Measurements from ENCODE around the gene ACOT11. TPM values are rescaled to one million over a fixed set of nuclear protein-coding genes. Genes with fewer than 3 reads are reported as not detected.
"Not testable (repeated sequence)": the region's sequence is repeated elsewhere in the genome, so short reads cannot be mapped to it uniquely, and the experiment has no call there.

ACOT11 gene
- total RNA-seq, 2 experiments from 2014 or later: 2.0 TPM

DNA sequence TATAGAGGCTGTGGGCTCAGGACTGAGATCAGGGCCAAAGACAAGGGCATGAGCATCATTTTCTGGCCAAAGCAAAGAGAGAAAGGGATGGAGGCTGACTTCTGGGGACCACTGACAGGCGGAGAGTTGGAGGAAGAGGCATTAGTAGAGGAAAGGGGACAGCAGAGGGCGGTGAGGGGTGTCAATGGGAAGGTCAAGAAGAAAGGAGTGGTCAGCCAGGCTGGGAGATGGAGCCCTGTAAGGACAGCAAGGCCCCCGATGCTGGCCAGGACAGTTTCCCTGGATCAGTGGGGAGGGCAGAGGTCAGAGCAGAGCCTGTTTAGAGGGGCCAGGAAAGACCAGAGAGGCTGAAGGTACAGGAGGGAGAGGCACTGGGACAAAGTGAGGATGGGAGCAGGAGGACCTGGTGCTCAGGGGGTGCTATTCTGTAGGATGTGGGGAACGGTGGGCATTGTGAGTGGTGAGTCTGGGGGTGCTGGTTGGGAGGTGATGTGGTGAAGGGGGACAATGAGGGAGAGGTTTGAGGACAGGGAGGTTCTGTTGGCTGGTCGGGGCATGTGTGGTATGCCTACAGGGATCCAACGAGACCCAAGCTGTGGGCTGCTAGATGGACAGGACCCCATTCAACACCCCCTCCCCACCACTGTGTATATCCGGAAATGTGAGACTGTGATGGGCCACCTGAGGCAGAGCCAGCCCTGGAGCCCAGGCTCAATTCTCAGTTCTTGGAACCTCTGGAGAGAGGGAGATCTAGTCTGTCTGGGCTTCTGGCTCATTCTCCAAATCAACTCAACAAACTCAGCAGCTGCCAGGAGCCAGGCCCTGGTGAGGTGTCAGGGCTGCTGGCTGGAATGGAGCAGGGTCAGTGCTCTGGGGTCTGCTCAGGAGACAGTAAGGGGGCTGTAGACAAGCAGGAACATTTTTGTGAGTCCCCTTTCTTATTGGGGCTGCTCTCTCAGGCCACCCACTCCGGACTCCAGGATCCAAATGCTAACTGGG lies 76.7 kb downstream of the ACOT11 start:
- Mint-ChIP-seq H3K4me1 (no peaks in the 10 kb centered on the region), H3K9me3 (ENCODE audit: low read depth) (no peaks in the 10 kb centered on the region), H3K27ac (no peak overlapping the region), H3K27me3 (no peaks in the 10 kb centered on the region), H3K4me3 (no peak overlapping the region), H3K36me3 (ENCODE audit: low read depth) (no peaks in the 10 kb centered on the region)
- POLR2A ChIA-PET: no interaction called here
- DNase-seq (no peak), ATAC-seq (no peak)
- intact Hi-C loops (cut with DNase I, micrococcal nuclease): no loop called here
- CTCF ChIA-PET: no interaction called here

DNA sequence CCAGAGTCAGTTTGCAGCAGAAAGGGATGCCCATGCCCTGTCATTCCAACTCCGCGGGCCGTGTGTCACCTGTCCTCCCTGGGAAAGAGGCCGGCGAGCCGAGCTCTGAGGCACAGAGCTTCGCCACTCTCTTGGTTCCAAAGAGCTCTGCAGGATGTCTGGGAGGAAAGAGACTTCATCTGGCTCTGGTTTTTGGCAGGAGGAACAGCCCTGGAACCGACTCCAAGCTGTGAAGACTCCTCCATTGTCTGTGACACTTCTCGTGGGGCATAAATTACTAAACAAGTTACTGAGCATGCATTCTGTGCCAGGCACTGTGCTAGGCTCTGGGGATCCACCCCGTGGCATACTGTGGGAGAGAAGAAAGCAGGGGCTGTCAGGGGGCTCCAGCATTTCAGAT lies 79.2 kb downstream of the ACOT11 start:
- DNase-seq (no peak), ATAC-seq (no peak)
- H3K4me3 Mint-ChIP-seq: no peak overlapping the region
- ChIA-PET POLR2A (interaction anchor here (0.7 kb wide), 1 partner anchor 35 kb away, joined by 3 read pairs; no protein-coding TSS in a partner anchor), CTCF (no interaction called here)
- intact Hi-C loops (cut with DNase I, micrococcal nuclease): no loop called here
- no peak overlapping the region for H3K27ac Mint-ChIP-seq
- no peaks in the 10 kb centered on the region for H3K27me3 Mint-ChIP-seq
- H3K4me1 Mint-ChIP-seq: no peaks in the 10 kb centered on the region
- H3K36me3 Mint-ChIP-seq (ENCODE audit: low read depth): no peaks in the 10 kb centered on the region
- no peaks in the 10 kb centered on the region for H3K9me3 Mint-ChIP-seq (ENCODE audit: low read depth)

GRCh38 chr1:54635804-54636203 lies 87.8 kb downstream of the ACOT11 start:
- H3K4me3 Mint-ChIP-seq; H3K4me1 Mint-ChIP-seq; H3K36me3 Mint-ChIP-seq (ENCODE audit: low read depth); ATAC-seq; H3K27ac Mint-ChIP-seq; intact Hi-C loops (cut with DNase I, micrococcal nuclease); DNase-seq; POLR2A ChIA-PET; H3K27me3 Mint-ChIP-seq; H3K9me3 Mint-ChIP-seq (ENCODE audit: low read depth); CTCF ChIA-PET: not testable (repeated sequence)

DNA sequence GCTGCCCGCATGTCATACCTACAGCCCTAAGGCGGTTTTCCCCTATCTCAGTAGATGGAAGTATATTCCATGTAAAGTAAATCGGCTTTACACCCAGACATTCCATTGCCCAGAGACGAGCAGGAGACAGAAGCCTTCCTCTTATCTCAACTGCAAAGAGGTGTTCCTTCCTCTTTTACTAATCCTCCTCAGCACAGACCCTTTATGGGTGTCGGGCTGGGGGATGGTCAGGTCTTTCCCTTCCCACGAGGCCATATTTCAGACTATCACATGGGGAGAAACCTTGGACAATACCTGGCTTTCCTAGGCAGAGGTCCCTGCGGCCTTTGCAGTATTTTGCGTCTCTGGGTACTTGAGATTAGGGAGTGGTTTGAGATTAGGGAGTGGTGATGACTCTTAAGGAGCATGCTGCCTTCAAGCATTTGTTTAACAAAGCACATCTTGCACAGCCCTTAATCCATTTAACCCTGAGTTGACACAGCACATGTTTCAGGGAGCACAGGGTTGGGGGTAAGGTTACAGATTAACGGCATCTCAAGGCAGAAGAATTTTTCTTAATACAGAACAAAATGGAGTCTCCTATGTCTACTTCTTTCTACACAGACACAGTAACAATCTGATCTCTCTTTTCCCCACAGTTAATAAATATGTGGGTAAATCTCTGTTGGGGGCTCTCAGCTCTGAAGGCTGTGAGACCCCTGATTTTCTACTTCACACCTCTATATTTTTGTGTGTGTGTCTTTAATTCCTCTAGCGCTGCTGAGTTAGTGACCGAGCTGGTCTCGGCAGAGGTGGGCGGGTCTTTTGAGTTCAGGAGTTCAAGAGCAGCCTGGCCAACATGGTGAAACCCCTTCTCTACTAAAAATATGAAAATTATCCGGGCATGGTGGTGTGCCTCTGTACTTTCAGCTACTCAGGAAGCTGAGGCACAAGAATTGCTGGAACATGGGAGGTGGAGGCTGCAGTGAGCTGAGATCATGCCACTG lies 88.7 kb downstream of the ACOT11 start:
- H3K36me3 Mint-ChIP-seq (ENCODE audit: low read depth); H3K4me3 Mint-ChIP-seq; intact Hi-C loops (cut with DNase I, micrococcal nuclease); H3K4me1 Mint-ChIP-seq; ATAC-seq; CTCF ChIA-PET; H3K27ac Mint-ChIP-seq; H3K27me3 Mint-ChIP-seq; H3K9me3 Mint-ChIP-seq (ENCODE audit: low read depth); DNase-seq; POLR2A ChIA-PET: not testable (repeated sequence)

DNA sequence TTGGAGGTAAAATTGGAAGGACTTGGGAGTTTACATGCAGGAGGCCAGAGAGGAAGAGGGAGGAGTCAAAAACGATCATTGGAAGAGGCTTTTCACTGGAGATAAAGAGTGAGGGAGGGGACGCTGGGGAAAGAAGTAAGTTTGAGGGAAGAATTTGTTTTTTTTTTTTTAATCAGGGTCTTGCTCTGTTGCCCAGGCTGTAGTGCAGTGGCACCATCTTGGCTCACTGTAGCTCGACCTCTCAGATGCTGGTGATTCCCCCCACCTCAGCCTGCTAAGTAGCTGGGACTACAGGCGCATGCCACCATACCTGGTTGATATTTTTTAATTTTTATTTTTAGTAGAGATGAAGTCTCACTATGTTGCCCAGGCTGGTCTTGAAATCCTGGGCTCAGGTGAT lies 92.3 kb downstream of the ACOT11 start:
- Mint-ChIP-seq H3K27me3 (peaks cover 4% of the 10 kb centered on the region), H3K4me3 (no peak overlapping the region), H3K36me3 (ENCODE audit: low read depth) (no peaks in the 10 kb centered on the region), H3K4me1 (no peaks in the 10 kb centered on the region), H3K9me3 (ENCODE audit: low read depth) (peaks cover 6% of the 10 kb centered on the region), H3K27ac (no peak overlapping the region)
- ChIA-PET CTCF (interaction anchor here (1.2 kb wide), 1 partner anchor 18 kb away, joined by 3 read pairs; no protein-coding TSS in a partner anchor), POLR2A (interaction anchor here (0.8 kb wide), 1 partner anchor 51 kb away, joined by 3 read pairs; no protein-coding TSS in a partner anchor)
- no peak for DNase-seq
- ATAC-seq: no peak
- intact Hi-C loops (cut with DNase I, micrococcal nuclease): no loop called here

DNA sequence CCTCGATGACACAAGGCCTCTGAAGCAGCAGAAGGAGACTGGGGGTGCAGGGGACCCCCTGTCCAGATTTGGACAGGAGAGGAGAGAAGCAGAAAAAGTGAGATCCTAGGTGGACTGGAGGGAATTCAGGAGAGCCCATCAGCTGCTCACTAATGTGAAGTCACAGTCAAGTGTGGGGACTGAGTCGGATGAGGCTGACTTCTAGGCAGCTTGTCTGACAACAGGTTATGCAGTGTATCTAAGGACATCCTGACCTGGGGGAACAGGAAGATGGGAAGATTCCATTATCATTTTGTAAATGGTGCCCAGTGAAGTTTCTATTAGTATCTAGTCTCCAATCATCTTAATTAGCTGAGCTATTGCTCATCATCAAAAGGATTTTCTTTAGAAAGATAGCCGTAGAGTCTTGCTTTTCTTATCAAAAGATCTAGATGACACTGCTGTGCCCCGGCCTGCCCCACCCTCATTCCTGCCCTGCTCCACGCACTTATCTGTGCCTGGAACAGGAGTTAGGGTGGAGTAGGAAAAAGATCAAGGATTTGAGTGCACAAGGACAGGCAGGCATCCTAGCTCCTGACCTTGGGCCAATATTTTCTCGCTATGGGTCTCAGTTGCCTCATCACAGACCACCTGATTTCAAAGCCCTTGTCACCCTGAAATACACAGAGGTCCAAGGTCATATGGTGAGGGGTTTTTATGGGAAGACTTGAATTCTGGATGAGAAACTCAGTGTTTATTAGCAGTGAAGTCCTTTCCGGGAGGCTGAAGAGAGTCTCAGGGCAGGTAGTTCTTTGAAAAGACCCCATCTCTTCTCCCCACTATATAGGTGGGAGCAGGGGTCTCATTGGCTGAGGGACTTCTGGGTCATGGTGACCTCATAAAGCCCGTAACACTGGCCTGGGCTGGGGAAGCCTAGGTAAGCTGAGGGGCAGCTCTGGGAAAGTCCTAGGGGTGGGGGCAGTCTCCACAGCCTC lies 93.1 kb downstream of the ACOT11 start, which contains the start of gene MROH7:
MROH7 (plus strand) TSS at position 924 of the 974 bp plus-strand sequence. CDS start 11,141 bp downstream, outside the sequence.
- intact Hi-C loops (cut with DNase I, micrococcal nuclease): no loop called here
- Mint-ChIP-seq H3K4me3 (no peak within 1 kb of the TSS), H3K9me3 (ENCODE audit: low read depth) (peaks cover 6% of the 10 kb centered on the region), H3K27ac (no peak within 1 kb of the TSS), H3K36me3 (ENCODE audit: low read depth) (no peaks in the 10 kb centered on the region), H3K4me1 (no peaks in the 10 kb centered on the region), H3K27me3 (peaks cover 4% of the 10 kb centered on the region)
- DNase-seq (no peak), ATAC-seq (no peak)
- ChIA-PET POLR2A (interaction anchor here (0.6 kb wide), 1 partner anchor 592 kb away, joined by 3 read pairs; no protein-coding TSS in a partner anchor), CTCF (interaction anchor here (0.6 kb wide), 1 partner anchor 123 kb away, joined by 3 read pairs; no protein-coding TSS in a partner anchor)

GRCh38 chr1:54643736-54644135 lies 95.7 kb downstream of the ACOT11 start:
- intact Hi-C loops (cut with DNase I, micrococcal nuclease): no loop called here
- Mint-ChIP-seq H3K9me3 (ENCODE audit: low read depth) (peaks cover 6% of the 10 kb centered on the region), H3K4me3 (no peak overlapping the region), H3K27me3 (peaks cover 4% of the 10 kb centered on the region), H3K4me1 (no peaks in the 10 kb centered on the region), H3K36me3 (ENCODE audit: low read depth) (no peaks in the 10 kb centered on the region), H3K27ac (no peak overlapping the region)
- ATAC-seq (no peak), DNase-seq (no peak)
- ChIA-PET CTCF (no interaction called here), POLR2A (no interaction called here)

- ChIA-PET POLR2A (no interaction called here), CTCF (no interaction called here)
- Mint-ChIP-seq H3K9me3 (ENCODE audit: low read depth) (peaks cover 6% of the 10 kb centered on the region), H3K36me3 (ENCODE audit: low read depth) (no peaks in the 10 kb centered on the region), H3K27me3 (peaks cover 2% of the 10 kb centered on the region), H3K4me1 (no peaks in the 10 kb centered on the region), H3K27ac (no peak overlapping the region), H3K4me3 (no peak overlapping the region)
- no peak for ATAC-seq
- no peak for DNase-seq
- intact Hi-C loops (cut with DNase I, micrococcal nuclease): no loop called here
These were observed 98.0 kb downstream of the ACOT11 start for GRCh38 chr1:54645806-54646676.

- ChIA-PET CTCF (interaction anchor here (0.5 to 0.8 kb wide), 3 partner anchors 127 to 297 kb away, joined by 3 read pairs; no protein-coding TSS in a partner anchor), POLR2A (no interaction called here)
- Mint-ChIP-seq H3K27me3 (peaks cover 7% of the 10 kb centered on the region), H3K27ac (no peak overlapping the region), H3K36me3 (ENCODE audit: low read depth) (no peaks in the 10 kb centered on the region), H3K4me1 (no peaks in the 10 kb centered on the region), H3K9me3 (ENCODE audit: low read depth) (no peaks in the 10 kb centered on the region), H3K4me3 (no peak overlapping the region)
- ATAC-seq (no peak), DNase-seq (no peak)
- intact Hi-C loops (cut with DNase I, micrococcal nuclease): no loop called here
These were observed 101.3 kb downstream of the ACOT11 start for GRCh38 chr1:54649130-54649898.
